ENCODE data around the gene ABCC2.

ABCC2 gene

DNA sequence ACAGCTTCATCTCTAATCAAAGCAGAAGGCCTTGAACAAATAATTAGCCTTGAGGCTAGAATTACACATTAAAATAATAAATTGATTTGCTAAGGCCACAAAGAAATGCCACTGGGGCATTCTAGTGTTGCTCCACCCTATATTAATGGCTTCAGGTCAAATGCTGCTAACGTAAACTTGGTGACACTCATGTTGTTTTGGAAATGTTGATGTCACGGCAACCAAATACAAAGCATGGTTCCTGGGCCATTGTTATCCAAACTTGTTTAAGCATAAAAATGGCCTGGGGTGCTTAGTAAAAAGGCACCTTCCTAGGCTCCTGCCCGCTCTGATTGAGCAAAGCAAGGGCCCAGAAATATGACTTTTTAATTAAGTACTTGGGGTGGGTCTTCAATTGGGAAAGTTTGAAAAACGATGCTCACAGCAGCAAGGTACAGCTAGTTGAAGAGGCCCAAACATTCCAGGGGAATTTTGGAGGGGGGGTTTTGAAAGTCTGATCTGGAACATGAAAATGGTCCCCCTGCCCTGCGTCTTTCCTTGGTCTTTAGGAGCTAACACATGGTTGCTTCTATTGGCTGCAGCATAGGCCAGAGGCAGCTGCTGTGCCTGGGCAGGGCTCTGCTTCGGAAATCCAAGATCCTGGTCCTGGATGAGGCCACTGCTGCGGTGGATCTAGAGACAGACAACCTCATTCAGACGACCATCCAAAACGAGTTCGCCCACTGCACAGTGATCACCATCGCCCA is 67.8 kb downstream of the ABCC2 start:
- DNase-seq (ENCODE audit: low read depth), result no peak
- no peak overlapping the region for H3K4me3 ChIP-seq (ENCODE audit: low read depth, low read length)
- TF ChIP-seq, protein P1, sequence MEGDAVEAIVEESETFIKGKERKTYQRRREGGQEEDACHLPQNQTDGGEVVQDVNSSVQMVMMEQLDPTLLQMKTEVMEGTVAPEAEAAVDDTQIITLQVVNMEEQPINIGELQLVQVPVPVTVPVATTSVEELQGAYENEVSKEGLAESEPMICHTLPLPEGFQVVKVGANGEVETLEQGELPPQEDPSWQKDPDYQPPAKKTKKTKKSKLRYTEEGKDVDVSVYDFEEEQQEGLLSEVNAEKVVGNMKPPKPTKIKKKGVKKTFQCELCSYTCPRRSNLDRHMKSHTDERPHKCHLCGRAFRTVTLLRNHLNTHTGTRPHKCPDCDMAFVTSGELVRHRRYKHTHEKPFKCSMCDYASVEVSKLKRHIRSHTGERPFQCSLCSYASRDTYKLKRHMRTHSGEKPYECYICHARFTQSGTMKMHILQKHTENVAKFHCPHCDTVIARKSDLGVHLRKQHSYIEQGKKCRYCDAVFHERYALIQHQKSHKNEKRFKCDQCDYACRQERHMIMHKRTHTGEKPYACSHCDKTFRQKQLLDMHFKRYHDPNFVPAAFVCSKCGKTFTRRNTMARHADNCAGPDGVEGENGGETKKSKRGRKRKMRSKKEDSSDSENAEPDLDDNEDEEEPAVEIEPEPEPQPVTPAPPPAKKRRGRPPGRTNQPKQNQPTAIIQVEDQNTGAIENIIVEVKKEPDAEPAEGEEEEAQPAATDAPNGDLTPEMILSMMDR (IDR thresholded peaks at IDR 0.05; ENCODE audit: insufficient read depth, low read depth, low read length, missing control alignments), result no peak

DNA sequence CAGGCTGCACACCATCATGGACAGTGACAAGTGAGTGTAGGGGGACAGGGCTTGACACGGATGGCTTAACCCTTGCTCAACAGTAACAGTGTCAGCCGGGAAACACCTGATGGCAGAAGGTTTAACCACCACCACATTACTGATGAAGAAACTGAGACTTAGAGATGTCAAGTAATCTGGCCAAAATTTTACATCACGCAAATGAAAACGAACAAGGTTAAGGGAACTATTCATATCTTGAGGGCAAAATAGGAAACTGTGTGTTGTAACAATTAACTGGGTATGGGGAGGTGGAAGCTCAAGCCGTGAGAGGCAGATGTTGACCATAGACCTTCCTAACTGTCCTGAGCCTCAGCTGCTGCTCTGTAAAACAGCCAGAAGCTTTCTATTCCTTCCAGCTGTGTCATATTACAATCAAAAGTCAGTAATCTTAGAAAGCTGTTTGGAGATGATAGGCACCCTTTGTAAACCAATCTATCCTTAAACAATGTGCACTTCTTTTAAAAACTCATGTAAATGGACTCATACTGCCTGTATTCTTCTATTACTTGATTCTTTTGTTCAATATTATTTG is 68.4 kb downstream of the ABCC2 start:
- DNase-seq (ENCODE audit: low read depth), result no peak
- no peak overlapping the region for H3K4me3 ChIP-seq (ENCODE audit: low read depth, low read length)
- TF ChIP-seq, protein P1 (IDR thresholded peaks at IDR 0.05; ENCODE audit: insufficient read depth, low read depth, low read length, missing control alignments), result no peak

DNA sequence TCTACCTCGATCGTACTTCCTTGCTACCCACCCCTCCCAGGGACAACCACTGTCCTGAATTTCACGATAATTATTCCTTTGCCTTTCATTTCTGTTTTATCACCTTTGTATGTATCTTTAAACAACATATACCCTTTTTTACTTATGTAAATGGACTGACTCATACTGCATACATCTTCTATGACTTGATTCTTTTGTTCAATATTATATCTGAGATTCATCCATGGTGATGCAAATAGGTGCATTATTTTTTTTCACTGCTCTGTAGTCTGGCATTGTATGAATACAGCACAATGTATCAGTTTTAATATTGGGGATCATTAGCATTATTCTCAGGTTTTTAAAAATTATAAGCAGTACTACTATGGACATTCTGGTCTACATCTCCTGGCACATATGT is 69.4 kb downstream of the ABCC2 start:
- TF ChIP-seq, protein P1 (IDR thresholded peaks at IDR 0.05; ENCODE audit: insufficient read depth, low read depth, low read length, missing control alignments), result no peak
- no peak overlapping the region for H3K4me3 ChIP-seq (ENCODE audit: low read depth, low read length)
- no peak for DNase-seq (ENCODE audit: low read depth)

DNA sequence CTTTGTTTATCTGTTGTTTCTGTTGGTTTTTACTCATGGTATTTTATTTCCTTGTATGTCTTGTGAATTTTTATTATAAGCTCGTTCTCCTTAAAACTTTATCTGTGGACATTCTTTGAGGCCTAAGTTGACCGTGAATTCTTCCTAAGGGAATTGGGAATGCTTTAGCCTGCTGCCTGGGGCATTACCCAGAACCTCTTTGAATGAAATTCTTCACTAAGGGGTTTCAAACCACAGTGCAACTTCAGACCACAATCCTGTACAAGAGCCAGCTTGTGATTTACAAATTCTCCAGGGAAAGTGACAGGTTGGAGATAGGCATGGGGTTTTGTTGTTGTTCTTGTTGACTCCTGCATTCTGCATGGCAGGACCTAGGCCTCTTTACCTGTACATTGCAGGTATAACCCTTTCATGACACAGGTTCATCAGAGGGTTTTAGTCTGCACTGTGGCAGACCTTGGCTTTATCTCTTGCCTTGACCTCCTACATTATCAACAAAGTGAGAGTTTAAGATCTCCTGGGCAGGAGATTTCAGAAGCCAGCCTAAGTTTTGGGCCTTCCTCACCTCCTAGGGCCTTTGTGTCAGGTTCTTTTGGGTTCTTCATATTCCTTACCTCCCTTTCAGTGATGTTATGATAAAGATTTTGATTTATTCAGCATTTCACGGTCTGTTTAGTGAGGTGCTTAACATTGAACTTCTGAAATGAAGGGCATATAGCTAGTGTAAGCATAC is 70.2 kb downstream of the ABCC2 start:
- TF ChIP-seq, protein P1 (IDR thresholded peaks at IDR 0.05; ENCODE audit: insufficient read depth, low read depth, low read length, missing control alignments), result no peak
- DNase-seq (ENCODE audit: low read depth), result no peak
- H3K4me3 ChIP-seq (ENCODE audit: low read depth, low read length), result no peak overlapping the region

DNA sequence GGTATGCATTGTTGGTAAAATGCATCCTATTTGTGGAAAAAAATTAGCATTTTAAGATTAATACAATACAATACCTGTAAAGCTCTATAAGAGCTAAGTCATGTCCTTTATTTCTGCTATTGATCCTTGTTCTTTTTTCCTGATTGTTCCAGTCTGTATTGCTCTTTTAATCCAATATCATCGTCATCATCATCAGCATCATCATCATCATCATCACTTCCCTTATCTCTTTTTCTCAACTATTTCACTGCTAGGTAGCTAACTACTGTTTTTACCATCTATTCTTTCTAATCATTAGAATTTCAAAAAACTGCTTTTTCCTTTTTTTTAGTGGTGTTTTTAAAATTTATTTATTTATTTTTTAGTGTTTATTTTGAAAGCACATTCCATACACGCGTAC is 71.2 kb downstream of the ABCC2 start:
- TF ChIP-seq, protein P1 (IDR thresholded peaks at IDR 0.05; ENCODE audit: insufficient read depth, low read depth, low read length, missing control alignments), result no peak
- DNase-seq (ENCODE audit: low read depth), result no peak
- no peak overlapping the region for H3K4me3 ChIP-seq (ENCODE audit: low read depth, low read length)

DNA sequence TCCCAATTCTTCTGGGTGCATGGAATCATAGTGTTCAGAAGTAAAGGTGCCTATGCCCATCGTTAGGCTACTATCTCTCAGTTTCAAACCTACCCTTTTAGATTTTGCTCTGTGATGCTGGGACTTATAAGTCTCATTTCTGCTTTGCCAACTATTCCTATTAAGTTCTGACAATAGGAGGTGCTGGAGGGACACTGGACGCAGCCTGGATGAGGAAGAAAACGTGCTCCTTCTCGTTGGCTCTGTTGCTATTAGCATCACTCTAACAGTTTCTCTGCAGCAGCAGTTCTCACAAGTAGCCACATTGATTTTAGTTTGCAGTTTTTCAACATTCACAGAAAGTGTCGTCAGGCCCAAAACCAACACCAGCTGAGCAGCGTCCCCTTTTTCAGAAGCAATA is 72.4 kb downstream of the ABCC2 start:
- no peak overlapping the region for H3K4me3 ChIP-seq (ENCODE audit: low read depth, low read length)
- TF ChIP-seq, protein P1 (IDR thresholded peaks at IDR 0.05; ENCODE audit: insufficient read depth, low read depth, low read length, missing control alignments), result no peak
- peak; percentile 32 for DNase-seq (ENCODE audit: low read depth)

Data from GM12865 (cell line).